Motor neuron (in vitro differentiated cells): ENCODE measurements around the gene HEBP1. TPM values are rescaled to one million over a fixed set of nuclear protein-coding genes. Genes with fewer than 3 reads are reported as not detected.
A peak's percentile ranks its signal among the peaks of the same experiment; 100 is the strongest.
"Not testable (repeated sequence)": the region's sequence is repeated elsewhere in the genome, so short reads cannot be mapped to it uniquely, and the experiment has no call there.

Experiments
- ATAC-seq, 8 experiments: fragments of 200-7000 bp; cut with Tn5 transposase; replicated peaks in 6 of 8; 2 replicates each; pipeline ENCODE4 v1.8.0; 2021; ENCODE audit warnings: mild to moderate bottlenecking in 8 of 8, moderate library complexity in 8 of 8
- H3K27ac ChIP-seq, 2 donors: fragments of 250-450 bp; sonication (Bioruptor Pico); 2 replicates each; pipeline ENCODE4 v1.9.0; 2021; ENCODE audit warnings: antibody characterized with exemption in 2 of 2, mild to moderate bottlenecking in 2 of 2, moderate library complexity in 1 of 2
- H3K4me1 ChIP-seq, 2 donors: fragments of 250-450 bp; sonication (Bioruptor Pico); replicated peaks in 1 of 2; 2 replicates each; pipeline ENCODE4 v1.6.1; 2021; ENCODE audit warnings: antibody characterized with exemption in 2 of 2, mild to moderate bottlenecking in 2 of 2, moderate library complexity in 1 of 2
- H3K4me3 ChIP-seq, 5 donors: fragments of 250-450 bp; sonication (Bioruptor Pico); 2 replicates each; pipeline ENCODE4 v1.9.0; 2021; ENCODE audit warnings: antibody characterized with exemption in 5 of 5, mild to moderate bottlenecking in 5 of 5, moderate library complexity in 4 of 5
- WGBS, 10 experiments: fragments of 450-650 bp; shearing (Covaris generic); methylation state at CpG; one replicate each; pipeline ENCODE4 v1.0.0; 2022; 5-methylcytosine and 5-hydroxymethylcytosine counted together
- in situ Hi-C, 9 experiments: fragments of 400-800 bp; cut with MboI; loops; one replicate each; pipeline ENCODE4 v1.15.0; 2021; ENCODE audit warnings: low sequenced_read_pairs in 9 of 9, low pct_unique_long_range_greater_than_20kb in 2 of 9; ENCODE audit not compliant: unreplicated experiment in 9 of 9
- total RNA-seq, 8 experiments: library from RNA; unstranded; fragments of 300-600 nt; gene quantifications; 2 replicates each; pipeline versions ENCODE4 v1.2.3 to v1.2.4, GENCODE V29; 2022

The HEBP1 gene
- total RNA-seq, 8 experiments from 2014 or later = 6.8 to 25.3 (median 17.1) TPM

GRCh38 chr12:13035335-13035734 is 35.3 kb upstream of the HEBP1 start:
- 43 to 100% (median 81%) methylated on average over 1 to 5 of the region's 5 CpGs; no CpG with 5 or more reads in 4 of the 10 experiments for WGBS, 10 experiments
- in situ Hi-C loops = not testable (repeated sequence)

GRCh38 chr12:13033476-13033875 is 33.4 kb upstream of the HEBP1 start:
- H3K27ac ChIP-seq = no peak overlapping the region
- no peak for ATAC-seq
- in situ Hi-C loops = no loop called here
- WGBS, 10 experiments = 60 to 96% (median 78%) methylated on average over 1 to 5 of the region's 5 CpGs; no CpG with 5 or more reads in 2 of the 10 experiments
- no peak overlapping the region for H3K4me3 ChIP-seq
- no peaks in the 10 kb centered on the region for H3K4me1 ChIP-seq

More at GRCh38 chr12:13035335-13035734, 35.3 kb upstream of the HEBP1 start:
- not testable (repeated sequence) for ATAC-seq, H3K4me1 ChIP-seq, H3K27ac ChIP-seq, H3K4me3 ChIP-seq

DNA sequence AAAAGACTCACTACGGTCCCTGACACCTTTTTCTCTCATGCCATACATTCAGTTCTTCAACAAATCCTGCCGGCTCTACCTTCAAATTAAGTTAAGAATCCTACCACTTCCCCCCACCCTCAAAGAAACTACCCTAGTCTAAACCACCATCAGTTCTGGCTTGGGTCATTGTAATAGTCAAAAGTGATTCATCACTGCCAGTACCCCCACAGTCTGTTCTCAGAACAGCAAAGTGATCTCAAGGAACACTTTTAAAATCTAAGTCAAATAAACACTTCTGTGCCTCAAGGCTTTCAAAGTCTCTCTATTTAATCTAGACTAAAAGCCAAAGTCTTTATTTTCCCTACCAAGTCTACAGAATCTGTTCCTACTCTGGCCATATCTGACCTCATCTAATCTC is 32.1 kb upstream of the HEBP1 start:
- in situ Hi-C loops = no loop called here
- no peak overlapping the region for H3K27ac ChIP-seq
- no peak for ATAC-seq
- 60 to 100% (median 98%) methylated on average over 1 to 2 of the region's 2 CpGs; no CpG with 5 or more reads in 4 of the 10 experiments for WGBS, 10 experiments
- no peaks in the 10 kb centered on the region for H3K4me1 ChIP-seq
- H3K4me3 ChIP-seq = no peak overlapping the region

GRCh38 chr12:13030541-13031291 is 30.7 kb upstream of the HEBP1 start:
- in situ Hi-C loops = no loop called here
- no peaks in the 10 kb centered on the region for H3K4me1 ChIP-seq
- 33 to 67% (median 61%) methylated on average over 3 to 9 of the region's 9 CpGs; no CpG with 5 or more reads in 1 of the 10 experiments for WGBS, 10 experiments
- no peak overlapping the region for H3K27ac ChIP-seq
- no peak for ATAC-seq
- no peak overlapping the region for H3K4me3 ChIP-seq

DNA sequence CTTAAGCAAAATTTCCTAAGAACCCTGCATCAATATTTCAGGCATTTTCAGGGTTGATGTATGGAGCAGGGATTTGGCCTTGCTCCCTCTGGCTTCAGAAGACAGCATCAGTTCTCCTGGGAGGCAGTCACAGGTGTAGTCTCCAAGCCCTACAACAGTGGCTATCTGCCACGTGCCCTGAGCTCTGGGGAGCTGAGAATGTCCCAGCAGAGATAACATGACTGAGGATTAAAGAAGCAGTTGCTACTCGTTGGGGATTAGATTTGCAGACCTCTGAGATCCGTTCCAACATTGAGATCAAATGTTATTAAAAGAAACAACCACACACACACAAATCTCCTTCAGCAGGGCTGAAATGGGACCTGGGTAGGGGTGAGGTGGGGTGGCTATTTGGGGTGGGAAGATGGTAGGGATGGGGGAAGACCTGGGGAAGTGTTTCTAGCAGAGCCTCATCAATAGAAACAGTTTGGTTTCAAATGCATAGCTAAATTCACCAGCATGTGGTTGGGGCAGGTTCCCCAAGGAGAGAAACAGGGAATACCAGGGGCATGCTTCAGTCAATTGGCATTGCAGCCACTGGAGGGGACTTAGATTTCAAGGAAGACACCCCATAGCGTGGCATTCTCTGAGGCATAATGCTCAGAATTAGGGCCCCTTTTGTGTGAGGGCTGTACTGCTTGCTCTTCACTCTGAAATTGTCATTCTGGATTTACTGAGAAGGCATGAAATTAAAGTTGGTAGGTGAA is 28.9 kb upstream of the HEBP1 start:
- in situ Hi-C loops = no loop called here
- no peak for ATAC-seq
- Histone ChIP-seq H3K4me3 (no peak overlapping the region), H3K27ac (no peak overlapping the region), H3K4me1 (no peaks in the 10 kb centered on the region)
- 63 to 100% (median 83%) methylated on average over 1 to 3 of the region's 4 CpGs; no CpG with 5 or more reads in 5 of the 10 experiments for WGBS, 10 experiments

GRCh38 chr12:13027508-13027907 is 27.4 kb upstream of the HEBP1 start:
- Histone ChIP-seq H3K4me1 (no peaks in the 10 kb centered on the region), H3K4me3 (no peak overlapping the region), H3K27ac (no peak overlapping the region)
- in situ Hi-C loops = no loop called here
- no peak for ATAC-seq

DNA sequence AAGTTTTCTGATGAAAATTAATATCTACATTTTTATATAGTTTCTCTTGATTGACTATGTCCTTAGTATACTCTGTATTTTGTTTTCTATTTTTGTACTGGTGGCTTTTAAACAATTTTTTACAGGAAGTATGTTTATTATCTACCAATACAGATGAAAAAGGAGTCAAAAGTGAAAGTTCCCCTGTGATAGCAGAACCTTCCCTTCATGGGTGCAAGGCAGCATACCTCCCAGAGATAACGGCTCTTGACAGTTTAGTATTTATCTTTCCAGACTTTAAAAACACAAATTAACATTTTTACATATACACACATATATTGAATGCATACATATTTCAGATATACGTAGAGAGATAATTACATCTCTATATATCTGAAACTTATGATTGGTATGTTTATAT is 27.0 kb upstream of the HEBP1 start:
- no peak overlapping the region for H3K4me3 ChIP-seq
- 4 to 100% (median 90%) methylated on average over 1 to 2 of the region's 2 CpGs; no CpG with 5 or more reads in 1 of the 10 experiments for WGBS, 10 experiments
- H3K27ac ChIP-seq = no peak overlapping the region
- in situ Hi-C loops = no loop called here
- ATAC-seq = no peak
- no peaks in the 10 kb centered on the region for H3K4me1 ChIP-seq

DNA sequence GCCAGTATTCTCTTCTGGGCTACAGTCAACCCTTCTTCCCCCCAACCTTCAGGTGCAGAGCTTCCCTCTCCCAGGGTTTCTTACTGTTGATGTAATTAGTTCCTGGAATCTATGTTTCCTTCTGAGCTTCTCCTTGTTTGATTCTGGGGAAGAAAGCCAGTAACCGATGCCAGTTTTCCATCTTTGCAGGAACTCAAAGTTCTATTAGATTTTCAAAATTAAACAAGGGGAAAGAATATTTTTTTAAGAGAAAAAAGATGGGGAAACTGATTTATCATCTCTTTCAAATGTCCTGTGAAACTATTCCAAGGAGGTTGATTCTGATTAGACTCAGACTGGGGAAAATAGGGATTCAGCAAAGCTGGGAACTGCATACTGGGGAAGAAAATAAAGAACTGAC is 26.2 kb upstream of the HEBP1 start:
- 0 to 100% (median 82%) methylated on average over 1 of the region's 1 CpG; no CpG with 5 or more reads in 2 of the 10 experiments for WGBS, 10 experiments
- Histone ChIP-seq H3K4me3 (no peak overlapping the region), H3K4me1 (no peaks in the 10 kb centered on the region), H3K27ac (no peak overlapping the region)
- no peak for ATAC-seq
- in situ Hi-C loops = no loop called here

GRCh38 chr12:13024531-13024916 is 24.5 kb upstream of the HEBP1 start:
- no peak for ATAC-seq
- in situ Hi-C loops = loop anchor here in 1 of 9 experiments (25.0 kb wide), 1 partner anchor 188 kb away; no protein-coding TSS in a partner anchor
- H3K4me3 ChIP-seq = no peak overlapping the region
- no peaks in the 10 kb centered on the region for H3K4me1 ChIP-seq
- WGBS, 10 experiments = 22 to 100% (median 90%) methylated on average over 1 to 5 of the region's 5 CpGs; no CpG with 5 or more reads in 1 of the 10 experiments
- no peak overlapping the region for H3K27ac ChIP-seq

GRCh38 chr12:13023811-13024530 is 23.9 kb upstream of the HEBP1 start:
- in situ Hi-C loops = loop anchor here in 1 of 9 experiments (25.0 kb wide), 1 partner anchor 188 kb away; no protein-coding TSS in a partner anchor
- peak in 3 of 8 experiments; percentile 69 to 98 (median 97) for ATAC-seq
- Histone ChIP-seq H3K4me3 (no peak overlapping the region), H3K4me1 (no peaks in the 10 kb centered on the region), H3K27ac (no peak overlapping the region)
- WGBS, 10 experiments = 17 to 100% (median 79%) methylated on average over 1 to 6 of the region's 6 CpGs

DNA sequence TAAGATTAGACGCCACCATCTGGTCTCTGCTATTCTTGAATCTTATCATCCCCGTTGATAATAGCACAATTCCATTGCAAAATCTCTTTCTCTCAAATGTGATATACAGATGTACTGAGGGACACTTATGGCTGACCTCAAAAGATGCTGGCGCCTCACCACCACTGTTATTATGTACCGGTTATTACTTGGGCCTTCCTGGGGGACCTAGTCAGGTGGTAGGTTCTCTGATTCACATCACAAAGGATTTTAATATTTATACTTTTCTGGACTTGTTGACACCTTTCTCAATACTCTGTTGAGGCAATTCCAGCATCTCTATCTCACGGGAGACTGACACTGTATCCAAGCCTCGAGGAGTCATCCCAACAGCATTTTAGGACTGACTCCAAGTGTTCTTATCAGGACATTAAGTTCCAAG is 22.8 kb upstream of the HEBP1 start:
- no peak for ATAC-seq
- WGBS, 10 experiments = 70 to 100% (median 89%) methylated on average over 1 to 6 of the region's 6 CpGs
- in situ Hi-C loops = loop anchor here in 1 of 9 experiments (25.0 kb wide), 1 partner anchor 189 kb away; no protein-coding TSS in a partner anchor

GRCh38 chr12:13011098-13011497 is 11.0 kb upstream of the HEBP1 start:
- ATAC-seq = no peak
- 40 to 100% (median 86%) methylated on average over 1 to 5 of the region's 6 CpGs; no CpG with 5 or more reads in 2 of the 10 experiments for WGBS, 10 experiments
- H3K27ac ChIP-seq = no peak overlapping the region
- H3K4me1 ChIP-seq = no peaks in the 10 kb centered on the region
- no peak overlapping the region for H3K4me3 ChIP-seq
- in situ Hi-C loops = loop anchor here in 1 of 9 experiments (25.0 kb wide), 1 partner anchor 201 kb away; no protein-coding TSS in a partner anchor

More for the DNA sequence above, 22.8 kb upstream of the HEBP1 start:
- Histone ChIP-seq H3K4me1 (no peaks in the 10 kb centered on the region), H3K27ac (no peak overlapping the region), H3K4me3 (no peak overlapping the region)
